SK-N-MC (cell line): ENCODE measurements around the gene TMEM131.

ENCODE experiments used
- FOXP2 ChIP-seq: optimal IDR thresholded peaks from 2 replicates; pipeline ENCODE3; 2011; ENCODE audit warnings: mild to moderate bottlenecking, moderate library complexity; ENCODE audit not compliant: insufficient read depth; ENCODE audit errors: extremely low read length, control extremely low read depth
- POLR2AphosphoS5 ChIP-seq: IDR thresholded peaks from 2 replicates; pipeline ENCODE4 v1.6.1; 2012; ENCODE audit warnings: mild to moderate bottlenecking, low read depth, low read length, borderline replicate concordance

DNA sequence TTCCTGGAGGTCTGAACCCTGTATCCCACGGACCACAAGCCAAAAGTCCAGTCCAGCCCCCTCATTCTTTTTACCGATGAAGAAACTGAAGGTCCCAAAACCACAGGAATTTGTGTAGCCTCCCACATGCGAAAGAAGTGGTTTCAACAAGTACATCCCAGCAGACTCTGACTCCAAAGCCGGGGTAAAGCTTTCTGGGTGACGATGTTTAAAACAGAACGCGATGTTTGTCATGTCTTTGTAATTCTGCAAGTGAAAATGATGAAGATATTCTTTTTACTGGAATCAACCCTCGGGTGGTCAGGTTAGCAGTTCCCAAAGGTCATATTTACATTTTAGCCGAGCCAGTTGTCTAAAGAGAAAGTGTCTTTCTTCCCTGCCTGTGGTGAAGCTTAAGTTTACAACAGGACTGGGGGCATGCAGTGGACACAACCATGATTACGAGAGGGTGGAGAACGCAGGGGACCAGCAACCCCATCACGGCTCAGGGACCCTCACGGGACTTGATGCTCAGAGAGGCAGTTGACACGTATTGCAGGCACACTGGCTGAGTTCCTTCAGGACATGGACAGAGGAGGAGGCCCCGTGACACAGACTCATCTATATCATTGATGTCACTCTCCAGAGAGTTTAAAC lies 17.8 kb upstream of the TMEM131 start:
- TF ChIP-seq FOXP2 (no peak), POLR2AphosphoS5 (no peak)
